ENCODE data around the gene FBXL16. TPM values are rescaled to one million over a fixed set of nuclear protein-coding genes. Genes with fewer than 3 reads are reported as not detected.
A peak's percentile ranks its signal among the peaks of the same experiment; 100 is the strongest.

The FBXL16 gene
- total RNA-seq, 1 donor from 2014 or later, result 0.13 TPM

- TF ChIP-seq EZH2phosphoT487 (IDR thresholded peaks at IDR 0.05) (no peak), CTCF (IDR thresholded peaks at IDR 0.05) (no peak), EZH2 (IDR thresholded peaks at IDR 0.05) (no peak)
- Histone ChIP-seq H3K4me1 (peaks cover 15% of the 10 kb centered on the region), H3K27me3 (peaks cover 17% of the 10 kb centered on the region), H3K4me2 (no peak overlapping the region), H3F3A (ENCODE audit: low read depth) (peaks cover 27% of the 10 kb centered on the region), H3K79me2 (ENCODE audit: low read depth) (peaks cover 15% of the 10 kb centered on the region), H4K20me1 (ENCODE audit: low read depth) (peaks cover 39% of the 10 kb centered on the region), H3K9ac (no peak overlapping the region), H3K4me3 (no peak overlapping the region), H3K36me3 (no peaks in the 10 kb centered on the region), H3K9me3 (ENCODE audit: low read depth) (no peaks in the 10 kb centered on the region), H2AFZ (replicated peaks) (no peak overlapping the region), H3K27ac (no peak overlapping the region)
- Mint-ChIP-seq H3K4me1 (peaks cover 3% of the 10 kb centered on the region), H3K27me3 (ENCODE audit: insufficient read depth, low read depth) (peaks cover 5% of the 10 kb centered on the region), H3K36me3 (no peaks in the 10 kb centered on the region), H3K9me3 (no peaks in the 10 kb centered on the region), H3K27ac (no peak overlapping the region), H3K4me3 (no peak overlapping the region)
- no peak for DNase-seq (ENCODE audit: low spot score)
Observed at GRCh38 chr16:671353-672131, 34.1 kb downstream of the FBXL16 start.

GRCh38 chr16:670485-671352 lies 34.9 kb downstream of the FBXL16 start:
- no peak for DNase-seq (ENCODE audit: low spot score)
- Histone ChIP-seq H3K9ac (no peak overlapping the region), H2AFZ (replicated peaks) (no peak overlapping the region), H3K9me3 (ENCODE audit: low read depth) (no peaks in the 10 kb centered on the region), H3F3A (ENCODE audit: low read depth) (peaks cover 23% of the 10 kb centered on the region), H3K4me3 (no peak overlapping the region), H3K4me1 (peaks cover 15% of the 10 kb centered on the region), H3K27me3 (peaks cover 9% of the 10 kb centered on the region), H3K27ac (no peak overlapping the region), H3K36me3 (no peaks in the 10 kb centered on the region), H3K79me2 (ENCODE audit: low read depth) (peaks cover 15% of the 10 kb centered on the region), H3K4me2 (no peak overlapping the region), H4K20me1 (ENCODE audit: low read depth) (peaks cover 39% of the 10 kb centered on the region)
- Mint-ChIP-seq H3K4me3 (peak overlapping the region; percentile 60), H3K4me1 (peaks cover 3% of the 10 kb centered on the region), H3K36me3 (no peaks in the 10 kb centered on the region), H3K27ac (no peak overlapping the region), H3K27me3 (ENCODE audit: insufficient read depth, low read depth) (peaks cover 5% of the 10 kb centered on the region), H3K9me3 (no peaks in the 10 kb centered on the region)
- TF ChIP-seq CTCF (IDR thresholded peaks at IDR 0.05) (no peak), EZH2 (IDR thresholded peaks at IDR 0.05) (no peak), EZH2phosphoT487 (IDR thresholded peaks at IDR 0.05) (no peak)

GRCh38 chr16:669666-670065 lies 35.9 kb downstream of the FBXL16 start:
- TF ChIP-seq EZH2 (IDR thresholded peaks at IDR 0.05) (no peak), CTCF (IDR thresholded peaks at IDR 0.05) (no peak), EZH2phosphoT487 (IDR thresholded peaks at IDR 0.05) (no peak)
- Histone ChIP-seq H3K27me3 (no peaks in the 10 kb centered on the region), H3F3A (ENCODE audit: low read depth) (peaks cover 16% of the 10 kb centered on the region), H3K9me3 (ENCODE audit: low read depth) (no peaks in the 10 kb centered on the region), H3K79me2 (ENCODE audit: low read depth) (peaks cover 15% of the 10 kb centered on the region), H4K20me1 (ENCODE audit: low read depth) (peaks cover 33% of the 10 kb centered on the region), H3K4me2 (no peak overlapping the region), H3K27ac (no peak overlapping the region), H3K4me1 (peaks cover 8% of the 10 kb centered on the region), H3K4me3 (no peak overlapping the region), H3K36me3 (no peaks in the 10 kb centered on the region), H3K9ac (no peak overlapping the region), H2AFZ (replicated peaks) (no peak overlapping the region)
- Mint-ChIP-seq H3K4me1 (peaks cover 3% of the 10 kb centered on the region), H3K9me3 (no peaks in the 10 kb centered on the region), H3K36me3 (no peaks in the 10 kb centered on the region), H3K27me3 (ENCODE audit: insufficient read depth, low read depth) (peaks cover 3% of the 10 kb centered on the region), H3K27ac (no peak overlapping the region), H3K4me3 (peak overlapping the region; percentile 84)
- no peak for DNase-seq (ENCODE audit: low spot score)
